B cell (primary cell): ENCODE measurements around the gene PAGE4. TPM values are rescaled to one million over a fixed set of nuclear protein-coding genes. Genes with fewer than 3 reads are reported as not detected.

Experiments
- polyA plus RNA-seq: library from polyadenylated mRNA; depleted of rRNA; stranded (reverse); fragments of >200 nt; gene quantifications from 2 replicates; pipeline ENCODE4 v1.2.3, GENCODE V29; 2012
- total RNA-seq, 2 donors: library from RNA; stranded (reverse); fragments of 120-200 nt in 1 of 2; gene quantifications; 1 replicate in 1 of 2; 2 replicates in 1 of 2; pipeline versions ENCODE4 v1.2.3 to v1.2.4, GENCODE V29; 2013 to 2022

PAGE4 gene
- total and polyA plus RNA-seq, 2 donors (not counting 1 experiment from before 2014, with no cell fraction given): not detected

Other genes with a start within 250 kb of the PAGE4 start
- not detected in 2 replicates for gene GAGE12H, start 249.4 kb upstream of the PAGE4 start, total RNA-seq
- gene GAGE12H, start 249.4 kb upstream of the PAGE4 start, polyA plus RNA-seq: not detected in 2 replicates
- gene GAGE2A, start 239.8 kb upstream of the PAGE4 start, total RNA-seq: not detected in 2 replicates
- not detected in 2 replicates for gene GAGE2A, start 239.8 kb upstream of the PAGE4 start, polyA plus RNA-seq
- not detected in 2 replicates for gene GAGE1, start 230.3 kb upstream of the PAGE4 start, total RNA-seq
- gene GAGE1, start 230.3 kb upstream of the PAGE4 start, polyA plus RNA-seq: not detected in 2 replicates
- gene PAGE1, start 133.3 kb upstream of the PAGE4 start, total RNA-seq: not detected in 2 replicates
- not detected in 2 replicates for gene PAGE1, start 133.3 kb upstream of the PAGE4 start, polyA plus RNA-seq
- gene USP27X, start 50.2 kb downstream of the PAGE4 start, total RNA-seq: 5.3 and 6.1 TPM in 2 replicates
- gene USP27X, start 50.2 kb downstream of the PAGE4 start, polyA plus RNA-seq: 1.6 TPM in 2 replicates
- 3.6 and 6.3 TPM in 2 replicates for gene CLCN5, start 93.3 kb downstream of the PAGE4 start, total RNA-seq
- gene CLCN5, start 93.3 kb downstream of the PAGE4 start, polyA plus RNA-seq: 0.52 and 0.55 TPM in 2 replicates